ENCODE measurements around the gene TMPRSS11D. TPM values are rescaled to one million over a fixed set of nuclear protein-coding genes. Genes with fewer than 3 reads are reported as not detected.

TMPRSS11D gene, protein sequence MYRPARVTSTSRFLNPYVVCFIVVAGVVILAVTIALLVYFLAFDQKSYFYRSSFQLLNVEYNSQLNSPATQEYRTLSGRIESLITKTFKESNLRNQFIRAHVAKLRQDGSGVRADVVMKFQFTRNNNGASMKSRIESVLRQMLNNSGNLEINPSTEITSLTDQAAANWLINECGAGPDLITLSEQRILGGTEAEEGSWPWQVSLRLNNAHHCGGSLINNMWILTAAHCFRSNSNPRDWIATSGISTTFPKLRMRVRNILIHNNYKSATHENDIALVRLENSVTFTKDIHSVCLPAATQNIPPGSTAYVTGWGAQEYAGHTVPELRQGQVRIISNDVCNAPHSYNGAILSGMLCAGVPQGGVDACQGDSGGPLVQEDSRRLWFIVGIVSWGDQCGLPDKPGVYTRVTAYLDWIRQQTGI
- not detected in 2 replicates for polyA plus RNA-seq
- not detected in 2 replicates for polyA minus RNA-seq

DNA sequence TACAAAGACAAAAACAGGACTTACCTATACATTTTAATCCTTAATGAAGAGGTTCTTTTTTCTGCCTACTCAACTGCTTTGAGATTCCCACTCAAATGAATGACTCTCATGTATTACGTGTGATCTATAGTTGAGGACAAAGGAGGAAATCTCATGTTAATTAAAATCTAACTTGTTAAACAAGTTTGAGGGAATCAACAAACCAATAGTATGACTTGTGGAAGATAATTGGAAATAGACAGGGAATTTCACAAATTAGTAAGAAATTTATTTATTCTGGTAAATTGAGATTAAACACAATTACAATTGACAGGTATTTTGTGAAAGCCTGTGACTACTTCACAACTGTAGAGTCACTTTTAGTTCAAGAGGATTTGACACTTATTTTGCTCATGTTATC is at the start of gene TMPRSS11D:
Gene TMPRSS11D (minus strand): TSS at position 101 of the 400 bp plus-strand sequence. CDS start 69 bp downstream, at position 32.
- Histone ChIP-seq H2AFZ (ENCODE audit: low read depth, low read length) (no peak within 1 kb of the TSS), H3K9me2 (ENCODE audit: insufficient read depth, low read length) (no peaks in the 10 kb centered on the region), H3K27me3 (ENCODE audit: insufficient read depth, low read depth, low read length) (no peaks in the 10 kb centered on the region), H4K20me1 (ENCODE audit: insufficient read depth) (no peaks in the 10 kb centered on the region), H3K4me3 (ENCODE audit: low read length) (no peak within 1 kb of the TSS), H3F3A (ENCODE audit: insufficient read depth, low read length, poor library complexity, severe bottlenecking) (no peaks in the 10 kb centered on the region), H3K9me3 (ENCODE audit: low read length) (no peaks in the 10 kb centered on the region), H3K9ac (ENCODE audit: low read length) (no peak within 1 kb of the TSS), H3K4me2 (ENCODE audit: low read length) (no peak within 1 kb of the TSS), H3K27ac (ENCODE audit: low read length) (no peak within 1 kb of the TSS), H3K79me2 (replicated peaks; ENCODE audit: insufficient read depth, low read length) (no peaks in the 10 kb centered on the region), H3K36me3 (ENCODE audit: insufficient read depth, low read length) (no peaks in the 10 kb centered on the region)
- TF ChIP-seq EZH2 (IDR thresholded peaks at IDR 0.05; ENCODE audit: borderline replicate concordance, insufficient read depth, low read length, poor library complexity, severe bottlenecking) (no peak), SMC3 (conservative IDR thresholded peaks at IDR 0.05; ENCODE audit: poor library complexity) (no peak), CTCF (IDR thresholded peaks at IDR 0.05; ENCODE audit: poor library complexity, severe bottlenecking) (no peak), MXI1 (conservative IDR thresholded peaks at IDR 0.05; ENCODE audit: poor library complexity, severe bottlenecking) (no peak)

DNA sequence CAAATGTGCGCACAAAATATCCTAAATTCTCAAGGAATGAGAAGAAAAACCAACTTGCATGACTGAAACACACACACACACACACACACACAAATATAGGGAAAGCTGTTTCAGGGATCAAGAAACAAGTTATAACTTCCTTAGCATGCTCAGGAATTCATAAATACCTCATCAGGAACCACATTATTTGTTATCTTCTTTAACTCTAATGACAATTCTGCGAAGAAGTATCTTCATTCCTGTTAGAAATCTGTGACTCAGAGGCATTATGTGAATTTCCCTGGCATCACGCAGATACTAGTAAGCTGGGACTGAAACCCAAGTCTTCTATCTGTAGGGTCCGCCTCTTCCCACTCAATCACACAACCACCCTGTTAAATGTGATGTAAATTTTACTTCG is 49.2 kb upstream of the TMPRSS11D start:
- Histone ChIP-seq H3K9me3 (ENCODE audit: low read length) (no peaks in the 10 kb centered on the region), H4K20me1 (ENCODE audit: insufficient read depth) (no peaks in the 10 kb centered on the region), H2AFZ (ENCODE audit: low read depth, low read length) (no peak overlapping the region), H3K9me2 (ENCODE audit: insufficient read depth, low read length) (no peaks in the 10 kb centered on the region), H3F3A (ENCODE audit: insufficient read depth, low read length, poor library complexity, severe bottlenecking) (no peaks in the 10 kb centered on the region), H3K9ac (ENCODE audit: low read length) (no peak overlapping the region), H3K4me3 (ENCODE audit: low read length) (no peak overlapping the region), H3K27ac (ENCODE audit: low read length) (no peak overlapping the region), H3K79me2 (replicated peaks; ENCODE audit: insufficient read depth, low read length) (no peaks in the 10 kb centered on the region), H3K4me2 (ENCODE audit: low read length) (no peak overlapping the region), H3K27me3 (ENCODE audit: insufficient read depth, low read depth, low read length) (no peaks in the 10 kb centered on the region), H3K36me3 (ENCODE audit: insufficient read depth, low read length) (no peaks in the 10 kb centered on the region)
- TF ChIP-seq EZH2 (IDR thresholded peaks at IDR 0.05; ENCODE audit: borderline replicate concordance, insufficient read depth, low read length, poor library complexity, severe bottlenecking) = no peak
- no peak for TF ChIP-seq SMC3 (conservative IDR thresholded peaks at IDR 0.05; ENCODE audit: poor library complexity)
- no peak for TF ChIP-seq EP300 (conservative IDR thresholded peaks at IDR 0.05; ENCODE audit: poor library complexity, severe bottlenecking)
- no peak for TF ChIP-seq RAD21 (conservative IDR thresholded peaks at IDR 0.05)
- TF ChIP-seq POLR2AphosphoS5 (IDR thresholded peaks at IDR 0.05) = no peak
- TF ChIP-seq TAF1 (IDR thresholded peaks at IDR 0.05; ENCODE audit: low read depth) = no peak

DNA sequence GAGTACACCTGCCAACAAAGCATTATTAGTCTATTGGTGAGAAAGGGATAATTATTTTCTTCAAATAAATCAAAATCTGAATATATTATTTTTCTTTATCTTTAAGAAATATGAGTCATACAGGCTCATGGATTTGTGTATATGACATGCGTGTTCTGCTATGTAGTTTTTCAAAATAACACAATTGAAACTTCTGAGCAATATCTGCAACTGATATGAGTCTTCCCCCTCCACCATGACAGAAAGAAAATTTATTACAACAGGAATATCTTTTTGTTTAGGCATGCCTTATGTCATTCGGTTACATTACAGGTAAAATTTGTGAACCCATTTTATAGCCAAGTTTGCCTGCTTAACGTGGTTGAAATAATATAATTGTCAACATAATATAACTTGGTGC is 47.5 kb upstream of the TMPRSS11D start:
- no peak overlapping the region for H3K4me3 ChIP-seq (ENCODE audit: low read length)
- H3K9me3 ChIP-seq (ENCODE audit: low read length) = no peaks in the 10 kb centered on the region
- no peak overlapping the region for H3K27ac ChIP-seq (ENCODE audit: low read length)
- H3K27me3 ChIP-seq (ENCODE audit: insufficient read depth, low read depth, low read length) = no peaks in the 10 kb centered on the region
- H4K20me1 ChIP-seq (ENCODE audit: insufficient read depth) = no peaks in the 10 kb centered on the region
- H3F3A ChIP-seq (ENCODE audit: insufficient read depth, low read length, poor library complexity, severe bottlenecking) = no peaks in the 10 kb centered on the region
- H3K79me2 ChIP-seq (replicated peaks; ENCODE audit: insufficient read depth, low read length) = no peaks in the 10 kb centered on the region
- H3K9ac ChIP-seq (ENCODE audit: low read length) = no peak overlapping the region
- TF ChIP-seq TAF1 (IDR thresholded peaks at IDR 0.05; ENCODE audit: low read depth) (no peak), CTCF (IDR thresholded peaks at IDR 0.05; ENCODE audit: poor library complexity, severe bottlenecking) (no peak), EZH2 (IDR thresholded peaks at IDR 0.05; ENCODE audit: borderline replicate concordance, insufficient read depth, low read length, poor library complexity, severe bottlenecking) (no peak)
- H3K4me2 ChIP-seq (ENCODE audit: low read length) = no peak overlapping the region
- H3K36me3 ChIP-seq (ENCODE audit: insufficient read depth, low read length) = no peaks in the 10 kb centered on the region
- H3K9me2 ChIP-seq (ENCODE audit: insufficient read depth, low read length) = no peaks in the 10 kb centered on the region
- H2AFZ ChIP-seq (ENCODE audit: low read depth, low read length) = no peak overlapping the region
